Adrenal gland (tissue), 5 donors: Measurements from ENCODE around the gene SLC10A3.

ENCODE experiments used
- CTCF ChIP-seq, 6 experiments: fragments of 450-650 bp in 4 of 6; fragments of 200-600 bp in 2 of 6; sonication (generic) in 1 of 6; IDR thresholded peaks; 1 replicate in 5 of 6; 2 replicates in 1 of 6; pipeline versions ENCODE4 v1.5.1 to v1.8.0; 2016 to 2021; ENCODE audit warnings: antibody characterized with exemption in 6 of 6, mild to moderate bottlenecking in 2 of 6, moderate library complexity in 1 of 6
- POLR2A ChIP-seq, 2 donors: fragments of 450-650 bp; IDR thresholded peaks; one replicate each; pipeline ENCODE4 v1.6.1; 2017; ENCODE audit warnings: antibody characterized with exemption in 2 of 2, mild to moderate bottlenecking in 2 of 2, moderate library complexity in 1 of 2
- donor health status: DM: no; HTN: no; CAD: no.

GRCh38 chrX:154481911-154482601 is 8.4 kb downstream of the SLC10A3 start:
- no peak for TF ChIP-seq CTCF (IDR thresholded peaks at IDR 0.05)
- no peak for TF ChIP-seq POLR2A (IDR thresholded peaks at IDR 0.05)
